ENCODE results near the gene SPO11.

Gene SPO11

DNA sequence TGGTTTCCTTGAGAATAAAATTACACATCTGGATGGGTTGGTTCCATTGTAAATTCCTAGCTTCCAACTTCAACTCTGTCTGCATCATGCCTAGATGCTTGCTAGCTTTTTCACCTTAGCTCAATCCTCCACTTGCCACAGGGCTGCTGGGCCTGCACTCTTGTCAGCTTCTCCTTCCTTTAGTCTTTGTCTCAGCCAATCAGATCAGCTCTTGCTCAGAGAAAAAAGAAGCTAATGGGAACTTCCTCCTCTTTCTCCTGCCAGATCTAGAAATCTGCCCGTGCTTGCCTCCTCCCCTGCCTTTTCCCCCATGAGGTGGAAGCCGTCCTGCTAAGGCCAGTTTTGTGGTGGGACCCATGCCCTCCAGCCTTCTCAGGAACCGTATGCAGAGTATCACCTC lies 40.0 kb downstream of the SPO11 start:
- H3K4me3 ChIP-seq (ENCODE audit: low read depth in 1 of 2, low read length in 1 of 2) = no peak overlapping the region
- no peaks in the 10 kb centered on the region for H3K9me3 ChIP-seq
- H3K27ac ChIP-seq = peak overlapping the region; percentile 64
- peaks cover 68% of the 10 kb centered on the region for H3K36me3 ChIP-seq
- TF ChIP-seq, protein P1, sequence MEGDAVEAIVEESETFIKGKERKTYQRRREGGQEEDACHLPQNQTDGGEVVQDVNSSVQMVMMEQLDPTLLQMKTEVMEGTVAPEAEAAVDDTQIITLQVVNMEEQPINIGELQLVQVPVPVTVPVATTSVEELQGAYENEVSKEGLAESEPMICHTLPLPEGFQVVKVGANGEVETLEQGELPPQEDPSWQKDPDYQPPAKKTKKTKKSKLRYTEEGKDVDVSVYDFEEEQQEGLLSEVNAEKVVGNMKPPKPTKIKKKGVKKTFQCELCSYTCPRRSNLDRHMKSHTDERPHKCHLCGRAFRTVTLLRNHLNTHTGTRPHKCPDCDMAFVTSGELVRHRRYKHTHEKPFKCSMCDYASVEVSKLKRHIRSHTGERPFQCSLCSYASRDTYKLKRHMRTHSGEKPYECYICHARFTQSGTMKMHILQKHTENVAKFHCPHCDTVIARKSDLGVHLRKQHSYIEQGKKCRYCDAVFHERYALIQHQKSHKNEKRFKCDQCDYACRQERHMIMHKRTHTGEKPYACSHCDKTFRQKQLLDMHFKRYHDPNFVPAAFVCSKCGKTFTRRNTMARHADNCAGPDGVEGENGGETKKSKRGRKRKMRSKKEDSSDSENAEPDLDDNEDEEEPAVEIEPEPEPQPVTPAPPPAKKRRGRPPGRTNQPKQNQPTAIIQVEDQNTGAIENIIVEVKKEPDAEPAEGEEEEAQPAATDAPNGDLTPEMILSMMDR (IDR thresholded peaks at IDR 0.05) = no peak
- H3K4me1 ChIP-seq (ENCODE audit: control insufficient read depth in 1 of 2, insufficient read depth in 1 of 2, low read depth in 1 of 2, low read length in 1 of 2) = peaks cover 25 to 29% of the 10 kb centered on the region in 2 experiments
- H3K27me3 ChIP-seq = no peaks in the 10 kb centered on the region

DNA sequence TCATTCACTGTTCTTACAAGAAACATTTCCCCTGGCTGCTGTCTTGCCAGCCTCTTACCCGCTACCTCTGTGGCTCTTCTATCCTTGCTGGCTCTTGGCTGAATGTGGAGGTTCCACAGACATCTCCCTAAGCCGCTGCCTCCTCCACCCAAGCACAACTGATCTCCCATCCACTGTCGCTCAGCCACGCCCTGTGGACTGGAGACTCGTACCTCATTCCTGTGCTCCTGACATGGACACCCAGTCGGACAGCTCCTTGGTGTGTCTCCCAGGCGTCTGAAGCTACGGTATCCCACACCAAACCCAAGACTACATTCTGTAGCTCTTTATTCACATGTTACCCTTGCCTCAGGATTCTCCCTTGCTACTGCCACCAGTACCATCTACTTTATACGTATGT lies 40.7 kb downstream of the SPO11 start:
- Histone ChIP-seq H3K27me3 (no peaks in the 10 kb centered on the region), H3K27ac (peak overlapping the region; percentile 64), H3K9me3 (no peaks in the 10 kb centered on the region), H3K4me1 (ENCODE audit: control insufficient read depth in 1 of 2, insufficient read depth in 1 of 2, low read depth in 1 of 2, low read length in 1 of 2) (peaks cover 32 to 36% of the 10 kb centered on the region in 2 experiments), H3K36me3 (peaks cover 66% of the 10 kb centered on the region), H3K4me3 (ENCODE audit: low read depth in 1 of 2, low read length in 1 of 2) (no peak overlapping the region)
- TF ChIP-seq, protein P1 (IDR thresholded peaks at IDR 0.05) = no peak

DNA sequence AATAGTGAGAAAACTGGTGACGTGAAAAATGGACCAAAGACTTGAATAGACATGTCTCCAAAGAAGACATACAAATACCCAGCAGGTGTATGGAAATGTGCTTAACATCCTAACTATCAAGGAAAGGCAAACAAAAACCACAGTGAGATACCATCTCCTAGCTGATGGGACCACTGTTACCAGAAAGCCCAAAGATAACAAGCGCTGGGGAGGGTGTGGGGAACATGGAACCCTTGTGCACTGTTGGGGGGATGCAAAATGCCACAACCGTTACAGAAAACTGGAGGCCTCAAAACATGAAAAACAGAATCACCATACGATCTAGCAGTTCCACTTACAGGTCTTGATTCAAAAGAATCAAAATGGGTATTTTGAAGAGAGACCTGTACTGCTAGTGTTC lies 41.8 kb downstream of the SPO11 start:
- Histone ChIP-seq H3K27me3 (no peaks in the 10 kb centered on the region), H3K27ac (no peak overlapping the region), H3K4me1 (ENCODE audit: control insufficient read depth in 1 of 2, insufficient read depth in 1 of 2, low read depth in 1 of 2, low read length in 1 of 2) (peaks cover 42 to 47% of the 10 kb centered on the region in 2 experiments), H3K4me3 (ENCODE audit: low read depth in 1 of 2, low read length in 1 of 2) (no peak overlapping the region), H3K9me3 (no peaks in the 10 kb centered on the region), H3K36me3 (peaks cover 56% of the 10 kb centered on the region)
- TF ChIP-seq, protein P1 (IDR thresholded peaks at IDR 0.05) = no peak

DNA sequence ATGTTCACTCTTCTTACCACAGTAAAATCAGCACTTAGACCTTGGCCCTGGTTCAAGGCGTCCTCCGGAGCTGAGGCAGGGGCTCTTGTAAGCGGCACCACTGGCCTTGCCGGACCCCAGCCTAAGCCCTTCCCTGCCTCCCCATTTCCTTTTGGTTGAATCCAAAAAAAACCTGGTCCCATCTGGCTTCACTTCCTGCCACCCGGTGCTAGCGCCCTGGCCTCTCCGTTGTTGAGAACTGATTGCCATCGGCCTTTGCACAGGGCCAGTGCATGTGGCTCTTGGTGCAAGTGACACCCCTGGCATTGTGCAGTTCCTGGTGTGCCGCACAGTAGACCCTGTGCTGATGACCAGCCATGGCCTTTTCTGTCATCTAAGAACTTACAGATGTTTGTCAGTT lies 42.6 kb downstream of the SPO11 start:
- H3K4me3 ChIP-seq (ENCODE audit: low read depth in 1 of 2, low read length in 1 of 2) = no peak overlapping the region
- H3K9me3 ChIP-seq = no peaks in the 10 kb centered on the region
- TF ChIP-seq, protein P1 (IDR thresholded peaks at IDR 0.05) = no peak
- no peak overlapping the region for H3K27ac ChIP-seq
- peaks cover 52% of the 10 kb centered on the region for H3K36me3 ChIP-seq
- H3K4me1 ChIP-seq (ENCODE audit: control insufficient read depth in 1 of 2, insufficient read depth in 1 of 2, low read depth in 1 of 2, low read length in 1 of 2) = peaks cover 50 to 55% of the 10 kb centered on the region in 2 experiments
- H3K27me3 ChIP-seq = no peaks in the 10 kb centered on the region

DNA sequence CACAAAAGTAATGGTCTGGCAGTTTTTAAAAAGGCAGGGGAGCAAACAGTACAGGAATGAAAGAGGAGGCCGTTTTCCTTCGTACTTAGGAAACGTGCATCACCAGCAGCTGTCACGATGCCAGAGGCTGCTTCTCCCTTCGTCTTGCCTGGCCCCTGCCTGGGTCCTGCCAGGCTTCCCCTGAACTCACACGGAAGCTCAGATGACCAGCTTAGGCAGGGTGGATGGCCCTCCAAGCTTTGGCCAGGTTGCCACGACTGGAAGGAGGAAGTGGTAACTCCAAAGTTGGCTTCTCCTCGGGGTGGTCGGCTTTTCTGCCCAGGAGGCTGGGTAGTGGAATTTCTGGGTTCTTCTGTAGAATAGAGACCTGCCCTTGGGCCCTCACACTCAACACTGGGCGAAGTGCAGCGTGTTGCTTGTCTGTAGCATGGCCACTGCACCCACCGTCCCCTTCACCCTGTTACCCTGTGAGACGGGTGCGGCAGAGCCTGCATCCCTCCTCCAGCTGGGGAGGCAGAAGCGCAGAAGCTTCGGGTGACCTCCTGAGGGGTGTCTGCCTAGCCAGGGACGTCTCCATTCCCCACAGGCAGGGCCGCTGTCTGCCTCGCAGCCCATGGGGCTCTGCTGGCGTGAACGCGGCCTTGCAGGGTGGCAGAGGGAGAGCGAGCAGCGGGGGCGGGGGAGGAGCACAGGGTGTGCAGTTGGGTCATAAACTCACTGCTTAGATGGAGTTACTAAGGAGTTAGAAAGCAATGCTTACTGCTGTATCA lies 43.2 kb downstream of the SPO11 start:
- Histone ChIP-seq H3K4me1 (ENCODE audit: control insufficient read depth in 1 of 2, insufficient read depth in 1 of 2, low read depth in 1 of 2, low read length in 1 of 2) (peaks cover 56 to 61% of the 10 kb centered on the region in 2 experiments), H3K4me3 (ENCODE audit: low read depth in 1 of 2, low read length in 1 of 2) (no peak overlapping the region), H3K36me3 (peaks cover 53% of the 10 kb centered on the region), H3K9me3 (no peaks in the 10 kb centered on the region), H3K27me3 (no peaks in the 10 kb centered on the region), H3K27ac (peak overlapping the region; percentile 92)
- TF ChIP-seq, protein P1 (IDR thresholded peaks at IDR 0.05) = no peak
